Large intestine (tissue), 3 donors: ENCODE results near the gene WIZ. TPM values are rescaled to one million over a fixed set of nuclear protein-coding genes. Genes with fewer than 3 reads are reported as not detected.

Experiments used
- DNase-seq, 2 donors: peaks; one replicate each; pipeline versions ENCODE4 v3.0.0 to v3.0.0-alpha.2; 2013
- H3K27ac ChIP-seq: one replicate; pipeline ENCODE4 v1.5.1; 2013; ENCODE audit warnings: low read length
- H3K27me3 ChIP-seq: 2 replicates; pipeline ENCODE4 v1.6.1; 2013; ENCODE audit warnings: low read length; ENCODE audit not compliant: control insufficient read depth, insufficient read depth
- H3K36me3 ChIP-seq: 2 replicates; pipeline ENCODE4 v1.6.1; 2013; ENCODE audit warnings: low read length; ENCODE audit not compliant: control insufficient read depth, insufficient read depth
- H3K4me1 ChIP-seq: one replicate; pipeline ENCODE4 v1.6.1; 2013; ENCODE audit warnings: low read length; ENCODE audit not compliant: control insufficient read depth, insufficient read depth
- H3K4me3 ChIP-seq: one replicate; pipeline ENCODE4 v1.5.1; 2013; ENCODE audit warnings: low read length
- H3K9me3 ChIP-seq: one replicate; pipeline ENCODE4 v1.6.1; 2013; ENCODE audit warnings: mild to moderate bottlenecking, low read depth, low read length, moderate library complexity; ENCODE audit not compliant: control insufficient read depth
- WGBS: methylation state at CpG from one replicate; pipeline ENCODE4 v1.1.5; 2013; ENCODE audit warnings: low lambda C conversion rate; ENCODE audit not compliant: insufficient coverage; 5-methylcytosine and 5-hydroxymethylcytosine counted together
- polyA plus RNA-seq: library from polyadenylated mRNA; unstranded; fragments of 120-200 nt; gene quantifications from one replicate; pipeline ENCODE4 v1.2.1, GENCODE V29; 2013

Gene WIZ
- polyA plus RNA-seq, 1 donor: 22.7 TPM

GRCh38 chr19:15428956-15429824 lies 20.6 kb downstream of the WIZ start:
- Histone ChIP-seq H3K4me1 (peaks cover 9% of the 10 kb centered on the region), H3K36me3 (peaks cover 32% of the 10 kb centered on the region), H3K27ac (no peak overlapping the region), H3K27me3 (no peaks in the 10 kb centered on the region), H3K4me3 (no peak overlapping the region), H3K9me3 (no peaks in the 10 kb centered on the region)
- no CpG with 5 or more reads among the region's 22 CpGs for WGBS
- DNase-seq: no peak

DNA sequence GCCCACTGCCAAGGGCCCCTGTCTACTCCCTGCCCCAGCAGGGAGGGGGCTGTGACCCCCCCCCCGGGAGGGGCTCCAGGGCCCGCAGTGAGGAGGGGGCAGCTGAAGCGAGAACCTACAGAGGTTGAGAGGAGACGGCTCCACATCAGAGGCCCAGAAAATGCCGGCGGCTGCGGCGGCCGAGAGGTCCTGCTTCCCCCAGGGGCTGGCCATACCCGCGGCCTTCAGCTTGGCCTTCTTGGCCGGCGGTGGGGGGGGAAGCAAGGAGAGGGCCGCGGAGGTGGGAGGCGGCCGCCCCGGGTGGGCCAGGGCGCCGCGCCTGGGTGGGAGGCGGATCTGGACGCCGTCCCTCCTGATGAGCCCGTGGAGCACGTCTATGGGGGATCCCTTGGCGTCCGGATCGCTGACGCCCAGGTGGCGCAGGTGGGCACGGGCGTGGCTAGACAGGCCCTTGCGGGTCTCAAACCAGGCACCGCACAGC lies 21.7 kb downstream of the WIZ start:
- no peak overlapping the region for H3K4me3 ChIP-seq
- no peaks in the 10 kb centered on the region for H3K27me3 ChIP-seq
- WGBS: no CpG with 5 or more reads among the region's 35 CpGs
- peaks cover 43% of the 10 kb centered on the region for H3K36me3 ChIP-seq
- H3K9me3 ChIP-seq: peaks cover 5% of the 10 kb centered on the region
- no peak for DNase-seq
- H3K27ac ChIP-seq: no peak overlapping the region
- peaks cover 7% of the 10 kb centered on the region for H3K4me1 ChIP-seq

DNA sequence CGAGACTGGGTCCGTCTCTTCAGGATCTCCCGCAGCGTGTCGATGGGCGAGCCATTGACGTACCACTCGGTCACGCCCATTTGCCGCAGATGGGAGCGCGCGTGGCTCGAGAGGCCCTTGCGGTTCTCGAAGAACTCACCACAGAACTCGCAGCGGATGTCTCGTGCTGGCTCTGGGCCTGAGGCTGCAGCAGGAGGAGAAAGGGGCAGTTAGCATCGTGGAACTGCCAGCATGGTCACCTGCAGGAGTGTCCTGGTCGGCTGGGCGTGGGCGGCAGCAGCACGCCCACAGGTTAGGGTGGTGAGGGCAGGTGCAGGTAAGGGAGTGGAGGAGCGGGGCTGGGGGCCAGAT lies 22.4 kb downstream of the WIZ start:
- peaks cover 50% of the 10 kb centered on the region for H3K36me3 ChIP-seq
- H3K4me1 ChIP-seq: peaks cover 5% of the 10 kb centered on the region
- WGBS: no CpG with 5 or more reads among the region's 25 CpGs
- H3K4me3 ChIP-seq: no peak overlapping the region
- H3K9me3 ChIP-seq: peaks cover 5% of the 10 kb centered on the region
- DNase-seq: no peak
- H3K27me3 ChIP-seq: no peaks in the 10 kb centered on the region
- no peak overlapping the region for H3K27ac ChIP-seq

DNA sequence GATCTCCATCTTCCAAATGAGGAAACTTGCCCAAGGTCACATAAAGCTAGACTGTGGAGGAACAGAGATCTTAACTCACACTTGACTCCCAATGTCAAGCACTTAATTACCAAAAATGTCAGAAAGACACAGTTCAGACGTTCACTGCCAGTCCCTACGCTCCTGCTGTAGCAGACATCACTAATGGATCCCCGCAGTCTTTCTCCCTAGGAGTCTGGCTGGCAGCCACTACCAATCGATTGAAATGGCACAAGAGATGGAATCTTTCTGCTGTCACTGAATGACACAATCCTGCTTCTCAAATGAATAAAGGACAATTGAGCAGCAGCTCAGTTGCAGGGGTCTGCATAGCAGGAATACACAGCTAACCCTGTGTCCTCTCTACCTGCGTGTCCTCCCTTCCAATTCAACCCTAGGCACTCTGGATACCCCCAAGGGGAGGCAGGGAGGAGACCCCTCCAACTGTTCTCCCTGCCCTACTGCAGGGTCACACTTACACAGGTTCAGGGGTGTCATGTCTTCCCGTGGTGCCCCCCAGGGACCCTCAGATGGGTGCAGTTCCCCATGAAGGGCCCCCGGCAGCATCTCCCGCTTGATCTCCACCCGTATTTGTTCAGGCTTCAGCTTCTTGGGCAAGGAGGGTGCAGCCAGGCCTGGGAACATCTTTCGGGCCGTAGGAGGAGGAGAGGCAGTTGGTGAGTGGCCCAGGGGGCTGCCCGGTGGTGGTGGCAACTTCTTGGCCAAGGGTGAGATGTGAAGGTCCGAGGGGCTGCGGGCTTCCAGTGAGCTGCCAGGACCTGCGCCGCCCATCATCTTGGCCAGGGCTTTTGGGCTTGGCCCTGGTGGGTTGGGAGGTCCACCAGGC lies 23.0 kb downstream of the WIZ start:
- Histone ChIP-seq H3K36me3 (peaks cover 50% of the 10 kb centered on the region), H3K27me3 (no peaks in the 10 kb centered on the region), H3K9me3 (peaks cover 5% of the 10 kb centered on the region), H3K4me1 (peaks cover 5% of the 10 kb centered on the region), H3K27ac (no peak overlapping the region), H3K4me3 (no peak overlapping the region)
- no CpG with 5 or more reads among the region's 16 CpGs for WGBS
- DNase-seq: no peak

GRCh38 chr19:15425321-15425950 lies 24.3 kb downstream of the WIZ start:
- no peak overlapping the region for H3K4me3 ChIP-seq
- H3K27me3 ChIP-seq: no peaks in the 10 kb centered on the region
- peaks cover 50% of the 10 kb centered on the region for H3K36me3 ChIP-seq
- H3K4me1 ChIP-seq: no peaks in the 10 kb centered on the region
- no CpG with 5 or more reads among the region's 36 CpGs for WGBS
- no peak overlapping the region for H3K27ac ChIP-seq
- DNase-seq: no peak
- H3K9me3 ChIP-seq: peaks cover 5% of the 10 kb centered on the region

DNA sequence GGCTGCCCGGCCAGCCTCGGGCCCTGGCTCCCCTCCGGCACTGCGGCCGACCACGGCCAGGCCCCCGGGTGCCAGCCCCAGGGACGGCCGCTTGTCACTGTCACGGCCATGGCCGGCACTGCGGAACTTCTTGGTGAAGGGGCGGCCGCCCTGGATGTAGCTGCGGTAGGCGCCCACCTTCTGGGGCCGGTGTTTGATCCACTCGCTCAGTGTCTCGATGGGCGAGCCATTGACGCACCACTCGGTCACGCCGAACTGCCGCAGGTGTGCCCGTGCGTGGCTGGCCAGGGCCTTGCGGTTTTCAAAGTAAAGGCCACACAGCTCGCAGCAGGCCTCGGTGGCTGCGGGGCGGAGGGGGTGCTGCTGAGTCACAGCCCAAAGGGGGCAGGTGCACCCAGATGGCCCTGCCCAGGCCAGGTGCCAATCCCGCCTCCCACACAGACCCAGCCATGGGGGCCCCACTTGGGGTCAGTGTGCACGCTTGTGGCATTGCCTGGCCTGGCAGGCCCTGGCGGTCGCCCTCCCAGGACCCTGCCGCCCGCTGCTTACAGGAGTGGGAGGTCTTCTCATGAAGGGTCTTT lies 25.0 kb downstream of the WIZ start:
- H3K27me3 ChIP-seq: no peaks in the 10 kb centered on the region
- H3K4me1 ChIP-seq: no peaks in the 10 kb centered on the region
- H3K36me3 ChIP-seq: peaks cover 50% of the 10 kb centered on the region
- H3K27ac ChIP-seq: no peak overlapping the region
- H3K9me3 ChIP-seq: peaks cover 5% of the 10 kb centered on the region
- WGBS: no CpG with 5 or more reads among the region's 38 CpGs
- no peak for DNase-seq
- no peak overlapping the region for H3K4me3 ChIP-seq

DNA sequence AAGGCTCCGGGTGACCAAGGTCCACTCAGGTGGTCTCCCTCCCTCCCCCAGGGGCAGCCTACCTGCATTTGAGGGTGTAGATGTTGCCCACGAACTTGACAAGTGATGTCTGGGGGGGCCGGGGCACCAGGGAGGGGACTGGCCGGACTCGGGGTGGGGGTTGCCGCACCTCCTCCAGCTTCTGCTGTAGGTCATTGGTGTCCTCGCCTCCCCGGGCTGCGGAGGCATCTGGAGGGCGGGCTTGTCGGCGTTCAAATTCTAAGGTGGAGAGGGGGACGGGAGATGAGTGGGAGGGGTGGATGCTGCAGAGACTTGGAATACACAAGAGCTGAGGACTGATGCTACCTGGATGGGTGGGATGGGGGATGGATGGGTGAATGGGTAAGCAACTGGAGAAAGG lies 25.6 kb downstream of the WIZ start:
- DNase-seq: no peak
- no CpG with 5 or more reads among the region's 13 CpGs for WGBS

DNA sequence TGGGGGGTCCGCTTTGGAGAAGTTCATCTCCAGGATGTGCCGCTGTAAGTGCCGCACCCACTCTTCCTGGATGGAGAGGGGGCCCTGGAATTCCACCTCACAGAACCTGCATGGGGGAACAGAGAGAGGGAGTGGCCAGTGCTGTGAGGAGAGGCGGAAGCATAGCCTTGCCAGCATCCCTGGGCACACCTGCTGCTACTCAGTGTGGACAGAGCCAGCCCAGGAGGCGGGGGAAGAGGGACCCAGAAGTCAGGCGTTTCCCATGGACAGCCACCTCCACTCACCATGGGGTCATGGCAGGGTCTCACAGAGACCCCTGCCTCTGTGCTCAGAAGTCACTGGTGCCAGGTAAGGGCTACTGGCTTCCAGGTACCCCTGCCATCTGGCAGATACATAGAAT lies 26.6 kb downstream of the WIZ start:
- DNase-seq: no peak
- Histone ChIP-seq H3K36me3 (peaks cover 50% of the 10 kb centered on the region), H3K4me1 (peaks cover 4% of the 10 kb centered on the region), H3K4me3 (no peak overlapping the region), H3K27ac (no peak overlapping the region), H3K27me3 (no peaks in the 10 kb centered on the region), H3K9me3 (peaks cover 5% of the 10 kb centered on the region)
- no CpG with 5 or more reads among the region's 6 CpGs for WGBS

More for the DNA sequence above, 25.6 kb downstream of the WIZ start:
- Histone ChIP-seq H3K27me3 (no peaks in the 10 kb centered on the region), H3K27ac (no peak overlapping the region), H3K4me1 (peaks cover 4% of the 10 kb centered on the region), H3K4me3 (no peak overlapping the region), H3K36me3 (peaks cover 50% of the 10 kb centered on the region), H3K9me3 (peaks cover 5% of the 10 kb centered on the region)

GRCh38 chr19:15422296-15423075 lies 27.3 kb downstream of the WIZ start:
- DNase-seq: no peak
- WGBS: no CpG with 5 or more reads among the region's 22 CpGs
- Histone ChIP-seq H3K9me3 (peaks cover 5% of the 10 kb centered on the region), H3K27ac (no peak overlapping the region), H3K4me1 (peaks cover 4% of the 10 kb centered on the region), H3K4me3 (no peak overlapping the region), H3K27me3 (no peaks in the 10 kb centered on the region), H3K36me3 (peaks cover 46% of the 10 kb centered on the region)
